Measurements from ENCODE around the gene MXD4. TPM values are rescaled to one million over a fixed set of nuclear protein-coding genes. Genes with fewer than 3 reads are reported as not detected.

Gene MXD4
- polyA plus RNA-seq, 1 of the 3 experiments (the other 2 are of a cell fraction) = 38.6 TPM

DNA sequence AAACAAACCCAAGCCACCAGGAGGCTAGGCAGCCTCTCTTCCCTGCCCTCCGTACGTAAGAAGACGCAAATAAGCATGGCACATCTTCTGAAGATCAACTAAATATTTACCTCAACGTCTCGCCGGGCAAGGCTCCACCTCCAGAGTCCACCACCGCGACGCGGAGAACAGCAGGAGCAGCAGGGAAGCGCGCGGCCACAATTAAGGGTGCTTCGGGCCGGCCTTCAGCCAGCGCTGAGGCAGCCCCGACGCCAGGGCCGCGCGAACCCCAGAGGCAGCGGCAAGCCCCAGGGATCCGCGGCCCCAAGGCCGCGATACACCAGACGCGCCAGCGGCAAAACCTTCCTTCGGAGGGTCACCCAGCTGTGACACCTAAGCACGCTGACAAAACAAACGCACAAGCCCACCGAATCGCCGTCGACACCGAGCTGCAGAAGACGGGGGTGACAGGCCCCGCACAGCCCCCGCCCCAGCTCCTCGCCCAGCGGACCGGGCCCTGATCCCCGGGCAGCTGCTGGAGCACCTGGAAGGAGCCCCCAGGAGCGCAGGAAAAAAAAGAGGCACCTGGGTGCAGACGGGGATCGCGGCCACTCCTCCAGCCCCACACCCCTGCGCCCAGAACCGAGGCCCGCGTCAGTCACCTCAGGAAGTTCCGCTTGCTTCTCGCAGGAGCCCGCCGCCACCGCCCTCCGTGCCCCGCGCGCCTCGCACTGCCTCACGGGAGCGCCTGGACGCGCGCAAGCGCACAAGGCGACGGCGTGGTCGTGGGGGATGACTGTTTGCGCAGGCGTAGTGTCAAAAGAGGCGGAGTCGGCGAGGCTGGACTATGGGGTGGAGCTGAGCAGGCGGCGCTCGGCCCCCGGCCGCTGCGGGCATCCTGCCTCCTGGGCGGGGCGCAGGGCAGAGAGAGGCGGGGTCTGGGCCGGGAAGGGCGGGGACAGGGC, 20.2 kb downstream of the MXD4 start, which contains the start of the genes HAUS3 and POLN (continued):
- TF ChIP-seq, protein P1, sequence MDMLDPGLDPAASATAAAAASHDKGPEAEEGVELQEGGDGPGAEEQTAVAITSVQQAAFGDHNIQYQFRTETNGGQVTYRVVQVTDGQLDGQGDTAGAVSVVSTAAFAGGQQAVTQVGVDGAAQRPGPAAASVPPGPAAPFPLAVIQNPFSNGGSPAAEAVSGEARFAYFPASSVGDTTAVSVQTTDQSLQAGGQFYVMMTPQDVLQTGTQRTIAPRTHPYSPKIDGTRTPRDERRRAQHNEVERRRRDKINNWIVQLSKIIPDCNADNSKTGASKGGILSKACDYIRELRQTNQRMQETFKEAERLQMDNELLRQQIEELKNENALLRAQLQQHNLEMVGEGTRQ (IDR thresholded peaks at IDR 0.05; ENCODE audit: borderline replicate concordance, low read depth, low read length) = no peak
- TF ChIP-seq YY1 (IDR thresholded peaks at IDR 0.05; ENCODE audit: low read depth) (no peak), RXRA (IDR thresholded peaks at IDR 0.05; ENCODE audit: borderline replicate concordance, low read depth) (no peak), FOSL2 (IDR thresholded peaks at IDR 0.05; ENCODE audit: borderline replicate concordance, low read depth) (no peak), ELF1 (IDR thresholded peaks at IDR 0.05) (no peak)
- TF ChIP-seq, protein P2, sequence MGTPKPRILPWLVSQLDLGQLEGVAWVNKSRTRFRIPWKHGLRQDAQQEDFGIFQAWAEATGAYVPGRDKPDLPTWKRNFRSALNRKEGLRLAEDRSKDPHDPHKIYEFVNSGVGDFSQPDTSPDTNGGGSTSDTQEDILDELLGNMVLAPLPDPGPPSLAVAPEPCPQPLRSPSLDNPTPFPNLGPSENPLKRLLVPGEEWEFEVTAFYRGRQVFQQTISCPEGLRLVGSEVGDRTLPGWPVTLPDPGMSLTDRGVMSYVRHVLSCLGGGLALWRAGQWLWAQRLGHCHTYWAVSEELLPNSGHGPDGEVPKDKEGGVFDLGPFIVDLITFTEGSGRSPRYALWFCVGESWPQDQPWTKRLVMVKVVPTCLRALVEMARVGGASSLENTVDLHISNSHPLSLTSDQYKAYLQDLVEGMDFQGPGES (IDR thresholded peaks at IDR 0.05; ENCODE audit: low read depth, low read length) = no peak
- TF ChIP-seq, protein P3, sequence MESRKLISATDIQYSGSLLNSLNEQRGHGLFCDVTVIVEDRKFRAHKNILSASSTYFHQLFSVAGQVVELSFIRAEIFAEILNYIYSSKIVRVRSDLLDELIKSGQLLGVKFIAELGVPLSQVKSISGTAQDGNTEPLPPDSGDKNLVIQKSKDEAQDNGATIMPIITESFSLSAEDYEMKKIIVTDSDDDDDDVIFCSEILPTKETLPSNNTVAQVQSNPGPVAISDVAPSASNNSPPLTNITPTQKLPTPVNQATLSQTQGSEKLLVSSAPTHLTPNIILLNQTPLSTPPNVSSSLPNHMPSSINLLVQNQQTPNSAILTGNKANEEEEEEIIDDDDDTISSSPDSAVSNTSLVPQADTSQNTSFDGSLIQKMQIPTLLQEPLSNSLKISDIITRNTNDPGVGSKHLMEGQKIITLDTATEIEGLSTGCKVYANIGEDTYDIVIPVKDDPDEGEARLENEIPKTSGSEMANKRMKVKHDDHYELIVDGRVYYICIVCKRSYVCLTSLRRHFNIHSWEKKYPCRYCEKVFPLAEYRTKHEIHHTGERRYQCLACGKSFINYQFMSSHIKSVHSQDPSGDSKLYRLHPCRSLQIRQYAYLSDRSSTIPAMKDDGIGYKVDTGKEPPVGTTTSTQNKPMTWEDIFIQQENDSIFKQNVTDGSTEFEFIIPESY (IDR thresholded peaks at IDR 0.05; ENCODE audit: borderline replicate concordance, low read depth) = peak; percentile 20; the same call in 1 of the 2 replicates

DNA sequence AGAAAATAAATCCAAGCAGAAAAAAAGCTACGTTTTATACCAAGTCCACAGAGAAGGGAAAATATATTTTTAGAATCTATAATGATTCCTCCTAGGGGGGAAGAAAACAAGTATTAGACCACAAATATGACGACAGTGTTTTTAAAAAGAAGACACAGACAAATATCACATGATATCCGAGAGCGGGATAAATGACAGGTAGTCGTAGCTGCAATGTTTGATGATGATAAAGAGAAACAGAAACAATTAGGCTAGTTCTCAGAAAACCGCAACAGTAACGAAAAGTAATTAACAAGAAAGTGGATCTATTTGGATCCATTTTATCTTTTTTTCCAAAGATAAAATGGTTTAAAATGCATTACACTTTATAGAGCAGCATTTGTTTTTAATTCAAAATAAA, 20.9 kb downstream of the MXD4 start:
- H3K4me2 ChIP-seq = peak overlapping the region; percentile 89
- no peak for DNase-seq
- ChIA-PET POLR2A (interaction anchor here (1.4 kb wide), 1 partner anchor 195 kb away, joined by 4 read pairs; no protein-coding TSS in a partner anchor), CTCF (interaction anchor here (1.7 to 2.4 kb wide), 3 partner anchors 21 to 195 kb away, joined by 6 to 14 read pairs (median 9); partner anchors contain the start of genes CFAP99 and ZFYVE28)
- no peaks in the 10 kb centered on the region for H3K27me3 ChIP-seq (ENCODE audit: insufficient read depth)
- H3K9ac ChIP-seq = peak overlapping the region; percentile 83
- H3K9me2 ChIP-seq = no peaks in the 10 kb centered on the region
- 5% methylated on average over 7 of the region's 7 CpGs for WGBS (ENCODE audit: low lambda C conversion rate)
- H3K9me3 ChIP-seq = no peaks in the 10 kb centered on the region
- peak overlapping the region in 1 of 2 experiments; percentile 24; a peak in 2 of 4 replicates for H3K27ac ChIP-seq (ENCODE audit: low read depth in 2 of 2, low read length in 1 of 2)
- H3K79me2 ChIP-seq (ENCODE audit: insufficient read depth) = peaks cover 49% of the 10 kb centered on the region
- H3K4me3 ChIP-seq (ENCODE audit: low read depth in 2 of 2, low read length in 1 of 2) = peak overlapping the region; percentile 81 to 96
- peaks cover 22 to 26% of the 10 kb centered on the region in 2 experiments for H3K36me3 ChIP-seq (replicated peaks in 1 of 2; ENCODE audit: control insufficient read depth in 1 of 2, insufficient read depth in 2 of 2, low read length in 1 of 2)
- peak overlapping the region; percentile 61; the same call in 1 of the 2 replicates for H2AFZ ChIP-seq (ENCODE audit: low read depth)
- H3K4me1 ChIP-seq (ENCODE audit: control insufficient read depth in 1 of 2, insufficient read depth in 2 of 2, low read depth in 1 of 2, low read length in 1 of 2) = peaks cover 25 to 28% of the 10 kb centered on the region in 2 experiments; a peak in 3 of 4 replicates
- peaks cover 10% of the 10 kb centered on the region for H3F3A ChIP-seq (replicated peaks; ENCODE audit: insufficient read depth)
- peaks cover 29% of the 10 kb centered on the region; the same call in 1 of the 2 replicates for H4K20me1 ChIP-seq (ENCODE audit: insufficient read depth)
- TF ChIP-seq FOSL2 (IDR thresholded peaks at IDR 0.05; ENCODE audit: borderline replicate concordance, low read depth) (no peak), TEAD4 (IDR thresholded peaks at IDR 0.05; ENCODE audit: borderline replicate concordance, insufficient read depth) (no peak), JUND (IDR thresholded peaks at IDR 0.05) (no peak), GABPA (IDR thresholded peaks at IDR 0.05; ENCODE audit: low read depth) (no peak), SIN3A (IDR thresholded peaks at IDR 0.05; ENCODE audit: borderline replicate concordance, low read depth, low read length) (no peak), RFX5 (IDR thresholded peaks at IDR 0.05; ENCODE audit: low read length) (no peak), NRF1 (IDR thresholded peaks at IDR 0.05; ENCODE audit: low read depth, low read length) (no peak), RXRA (IDR thresholded peaks at IDR 0.05; ENCODE audit: borderline replicate concordance, low read depth) (no peak), MXI1 (IDR thresholded peaks at IDR 0.05; ENCODE audit: low read depth, low read length) (no peak), TAF1 (IDR thresholded peaks at IDR 0.05; ENCODE audit: borderline replicate concordance, low read depth, low read length) (no peak), RAD21 (IDR thresholded peaks at IDR 0.05; ENCODE audit: low read length) (no peak), GATA2 (CRISPR knock-in tag; IDR thresholded peaks at IDR 0.05) (no peak)
- TF ChIP-seq, protein P4, sequence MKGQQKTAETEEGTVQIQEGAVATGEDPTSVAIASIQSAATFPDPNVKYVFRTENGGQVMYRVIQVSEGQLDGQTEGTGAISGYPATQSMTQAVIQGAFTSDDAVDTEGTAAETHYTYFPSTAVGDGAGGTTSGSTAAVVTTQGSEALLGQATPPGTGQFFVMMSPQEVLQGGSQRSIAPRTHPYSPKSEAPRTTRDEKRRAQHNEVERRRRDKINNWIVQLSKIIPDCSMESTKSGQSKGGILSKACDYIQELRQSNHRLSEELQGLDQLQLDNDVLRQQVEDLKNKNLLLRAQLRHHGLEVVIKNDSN (IDR thresholded peaks at IDR 0.05; ENCODE audit: borderline replicate concordance, low read depth) = no peak
- TF ChIP-seq, protein P5, sequence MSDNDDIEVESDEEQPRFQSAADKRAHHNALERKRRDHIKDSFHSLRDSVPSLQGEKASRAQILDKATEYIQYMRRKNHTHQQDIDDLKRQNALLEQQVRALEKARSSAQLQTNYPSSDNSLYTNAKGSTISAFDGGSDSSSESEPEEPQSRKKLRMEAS (IDR thresholded peaks at IDR 0.05; ENCODE audit: low read depth) = no peak
- TF ChIP-seq, protein P6, sequence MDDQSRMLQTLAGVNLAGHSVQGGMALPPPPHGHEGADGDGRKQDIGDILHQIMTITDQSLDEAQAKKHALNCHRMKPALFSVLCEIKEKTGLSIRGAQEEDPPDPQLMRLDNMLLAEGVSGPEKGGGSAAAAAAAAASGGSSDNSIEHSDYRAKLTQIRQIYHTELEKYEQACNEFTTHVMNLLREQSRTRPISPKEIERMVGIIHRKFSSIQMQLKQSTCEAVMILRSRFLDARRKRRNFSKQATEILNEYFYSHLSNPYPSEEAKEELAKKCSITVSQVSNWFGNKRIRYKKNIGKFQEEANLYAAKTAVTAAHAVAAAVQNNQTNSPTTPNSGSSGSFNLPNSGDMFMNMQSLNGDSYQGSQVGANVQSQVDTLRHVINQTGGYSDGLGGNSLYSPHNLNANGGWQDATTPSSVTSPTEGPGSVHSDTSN (IDR thresholded peaks at IDR 0.05) = no peak
- TF ChIP-seq, protein P1 (IDR thresholded peaks at IDR 0.05; ENCODE audit: borderline replicate concordance, low read depth, low read length) = no peak

Data from SK-N-SH (cell line).